ACC112 (cell line): ENCODE measurements around the gene HOXB3.

ENCODE experiments used
- H2AFZ ChIP-seq: fragments of 200-600 bp; sonication (generic); one replicate; pipeline ENCODE4 v1.6.0; 2017; ENCODE audit warnings: antibody characterized with exemption, low read length; ENCODE audit not compliant: unreplicated experiment
- H3K27ac ChIP-seq: fragments of 200-600 bp; sonication (generic); 2 replicates; pipeline ENCODE4 v1.5.1; 2014; ENCODE audit warnings: low read depth, mild to moderate bottlenecking, antibody characterized with exemption, low read length, moderate library complexity
- H3K27me3 ChIP-seq: fragments of 200-600 bp; sonication (generic); 2 replicates; pipeline ENCODE4 v1.6.1; 2014; ENCODE audit warnings: mild to moderate bottlenecking, antibody characterized with exemption, low read length, moderate library complexity, mixed read lengths; ENCODE audit not compliant: insufficient read depth
- H3K36me3 ChIP-seq: fragments of 200-600 bp; sonication (generic); 2 replicates; pipeline ENCODE4 v1.6.1; 2016; ENCODE audit warnings: mild to moderate bottlenecking, antibody characterized with exemption, low read length, moderate library complexity, mixed read lengths; ENCODE audit not compliant: insufficient read depth
- H3K4me1 ChIP-seq: fragments of 200-600 bp; sonication (generic); one replicate; pipeline ENCODE4 v1.6.1; 2016; ENCODE audit warnings: low read length, mixed read lengths; ENCODE audit not compliant: insufficient read depth, unreplicated experiment, control insufficient read depth
- H3K4me3 ChIP-seq: fragments of 200-600 bp; sonication (generic); 2 replicates; pipeline ENCODE4 v1.5.1; 2014; ENCODE audit warnings: mild to moderate bottlenecking, low read depth, low read length
- H3K79me2 ChIP-seq: fragments of 200-600 bp; sonication (generic); one replicate; pipeline ENCODE4 v1.6.0; 2016; ENCODE audit warnings: low read length; ENCODE audit not compliant: control insufficient read depth, unreplicated experiment, insufficient read depth

The HOXB3 gene

DNA sequence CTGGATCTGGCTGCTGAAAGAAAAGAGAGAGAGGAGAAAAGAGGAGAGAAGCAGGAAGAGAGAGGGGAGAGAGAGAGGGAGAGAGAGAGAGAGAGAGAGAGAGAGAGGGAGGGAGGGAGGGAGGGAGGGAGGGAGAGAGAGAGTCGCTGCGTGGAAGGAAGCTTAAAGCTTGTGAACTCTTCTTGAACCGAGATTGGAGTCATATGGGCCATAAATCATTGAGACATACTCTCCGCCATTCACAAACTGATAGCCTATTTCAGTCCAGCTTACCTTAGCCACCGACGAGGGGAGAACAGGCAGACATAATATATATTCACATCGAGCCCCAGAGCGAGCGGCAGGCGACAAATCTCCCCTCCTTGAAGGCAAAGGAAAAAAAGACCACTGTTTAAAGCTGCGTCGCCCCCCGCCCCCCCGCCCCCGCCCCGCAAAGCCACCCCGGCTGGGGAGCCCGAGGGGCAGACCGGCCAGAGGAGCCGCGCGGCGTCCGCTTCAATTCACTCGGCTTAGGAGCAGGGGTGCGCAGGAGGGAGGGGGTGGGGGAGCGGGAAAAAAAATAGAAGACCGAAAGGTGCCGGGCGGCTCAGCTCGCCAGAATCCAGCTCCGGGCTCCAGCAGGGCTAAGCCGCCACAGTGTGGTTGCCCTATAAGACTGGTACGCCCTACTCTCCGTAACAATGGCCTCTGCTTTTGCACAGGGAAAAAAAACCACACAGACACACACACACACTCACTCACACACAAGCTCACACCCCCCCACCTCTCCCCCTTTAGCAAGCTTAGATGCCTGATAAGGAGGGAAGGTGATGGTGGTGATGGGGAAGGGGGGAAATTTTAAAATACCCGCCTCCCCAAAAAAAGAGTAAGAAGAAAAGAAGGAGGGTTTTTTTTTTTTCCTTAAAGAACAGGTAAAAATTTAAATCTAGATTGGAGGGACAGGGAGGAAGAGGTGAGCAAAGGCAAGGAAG is 34.5 kb downstream of the HOXB3 start:
- no peak overlapping the region for H3K27ac ChIP-seq
- H3K79me2 ChIP-seq: no peaks in the 10 kb centered on the region
- no peaks in the 10 kb centered on the region for H3K4me1 ChIP-seq
- no peak overlapping the region for H2AFZ ChIP-seq
- no peak overlapping the region for H3K4me3 ChIP-seq
- no peaks in the 10 kb centered on the region for H3K36me3 ChIP-seq
- H3K27me3 ChIP-seq: peaks cover 98% of the 10 kb centered on the region

DNA sequence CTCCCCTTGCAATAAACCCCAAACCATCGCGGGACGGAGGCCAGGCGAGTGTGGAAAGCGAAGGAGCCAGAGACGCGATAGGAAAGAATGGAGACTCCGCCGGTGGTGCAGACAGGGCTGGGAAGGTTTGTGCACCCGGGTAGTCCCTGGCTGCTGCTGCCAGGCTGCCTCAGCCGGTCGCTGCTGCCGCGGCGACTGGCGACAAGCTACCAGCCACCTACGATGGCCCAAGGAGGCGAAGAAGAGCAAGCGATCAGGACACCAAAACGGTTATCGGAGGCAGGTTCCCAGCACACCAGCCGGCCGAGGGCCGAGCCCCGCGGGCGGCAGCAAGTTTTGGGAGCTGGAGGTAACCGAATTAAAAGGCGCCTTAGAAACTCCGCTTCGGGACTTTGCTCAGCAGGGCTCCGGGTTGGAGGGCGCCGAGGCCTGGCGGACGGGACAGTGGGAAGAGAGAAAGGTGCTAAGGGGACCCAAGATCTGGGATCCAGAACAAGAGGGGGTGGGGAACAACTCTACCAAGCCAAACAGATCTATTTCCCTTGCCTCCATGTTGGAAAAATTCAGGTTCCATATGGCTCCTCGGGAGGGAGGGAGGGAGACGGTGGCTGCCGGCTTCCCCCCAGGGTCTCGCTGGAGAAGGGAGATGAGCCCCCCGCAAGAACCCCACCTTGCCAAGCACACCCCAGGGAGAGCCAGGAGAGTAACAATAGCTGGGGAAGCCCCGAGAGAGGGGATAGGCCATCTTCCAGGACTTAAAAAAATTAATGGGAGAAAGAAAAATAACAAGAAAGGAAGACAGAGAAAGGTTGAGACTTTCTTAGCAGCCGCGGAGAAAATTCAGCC is 35.4 kb downstream of the HOXB3 start:
- Histone ChIP-seq H3K4me1 (no peaks in the 10 kb centered on the region), H3K27me3 (peaks cover 98% of the 10 kb centered on the region), H3K36me3 (no peaks in the 10 kb centered on the region), H3K79me2 (no peaks in the 10 kb centered on the region), H3K27ac (no peak overlapping the region), H3K4me3 (no peak overlapping the region), H2AFZ (no peak overlapping the region)

DNA sequence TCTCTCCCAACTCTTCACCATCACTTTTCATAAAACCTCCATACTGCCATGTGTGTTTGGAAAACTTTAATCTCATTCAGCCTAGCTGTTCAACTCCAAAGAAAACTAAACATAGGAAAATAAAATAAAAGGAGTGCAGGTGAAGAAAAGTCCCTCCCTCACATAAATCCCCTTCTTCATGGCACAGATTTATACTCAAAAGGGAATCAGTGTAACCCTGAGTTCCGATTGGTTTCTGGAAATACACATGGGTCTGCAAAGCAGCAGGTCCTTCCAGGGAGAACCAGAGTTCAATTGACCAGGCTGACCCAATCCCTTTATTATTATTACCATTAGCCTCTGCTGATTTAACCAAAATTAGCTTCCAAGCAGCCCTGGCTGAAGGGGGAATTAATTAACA is 36.2 kb downstream of the HOXB3 start:
- Histone ChIP-seq H3K27me3 (peaks cover 98% of the 10 kb centered on the region), H3K4me1 (no peaks in the 10 kb centered on the region), H3K27ac (no peak overlapping the region), H3K36me3 (no peaks in the 10 kb centered on the region), H3K79me2 (no peaks in the 10 kb centered on the region), H2AFZ (no peak overlapping the region), H3K4me3 (no peak overlapping the region)

DNA sequence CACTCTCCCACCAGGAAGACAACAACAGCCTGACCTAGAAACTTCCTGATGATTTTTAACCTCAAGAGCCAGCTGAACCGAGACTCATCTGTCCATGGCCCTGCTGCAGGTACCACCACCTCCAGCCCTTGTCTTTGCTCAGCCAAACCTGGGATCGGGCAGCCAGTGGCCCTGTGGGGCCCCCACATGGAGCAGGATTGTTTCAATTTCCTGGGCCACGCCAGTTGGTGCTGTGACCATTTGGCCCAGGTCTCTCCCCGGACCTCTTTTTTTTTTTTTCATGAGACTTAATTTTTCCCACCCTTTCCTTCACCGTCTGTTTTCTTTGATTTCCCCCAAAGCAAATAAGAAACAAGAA is 36.9 kb downstream of the HOXB3 start:
- Histone ChIP-seq H3K79me2 (no peaks in the 10 kb centered on the region), H3K36me3 (no peaks in the 10 kb centered on the region), H3K27me3 (peaks cover 98% of the 10 kb centered on the region), H2AFZ (no peak overlapping the region), H3K27ac (no peak overlapping the region), H3K4me1 (no peaks in the 10 kb centered on the region), H3K4me3 (no peak overlapping the region)

DNA sequence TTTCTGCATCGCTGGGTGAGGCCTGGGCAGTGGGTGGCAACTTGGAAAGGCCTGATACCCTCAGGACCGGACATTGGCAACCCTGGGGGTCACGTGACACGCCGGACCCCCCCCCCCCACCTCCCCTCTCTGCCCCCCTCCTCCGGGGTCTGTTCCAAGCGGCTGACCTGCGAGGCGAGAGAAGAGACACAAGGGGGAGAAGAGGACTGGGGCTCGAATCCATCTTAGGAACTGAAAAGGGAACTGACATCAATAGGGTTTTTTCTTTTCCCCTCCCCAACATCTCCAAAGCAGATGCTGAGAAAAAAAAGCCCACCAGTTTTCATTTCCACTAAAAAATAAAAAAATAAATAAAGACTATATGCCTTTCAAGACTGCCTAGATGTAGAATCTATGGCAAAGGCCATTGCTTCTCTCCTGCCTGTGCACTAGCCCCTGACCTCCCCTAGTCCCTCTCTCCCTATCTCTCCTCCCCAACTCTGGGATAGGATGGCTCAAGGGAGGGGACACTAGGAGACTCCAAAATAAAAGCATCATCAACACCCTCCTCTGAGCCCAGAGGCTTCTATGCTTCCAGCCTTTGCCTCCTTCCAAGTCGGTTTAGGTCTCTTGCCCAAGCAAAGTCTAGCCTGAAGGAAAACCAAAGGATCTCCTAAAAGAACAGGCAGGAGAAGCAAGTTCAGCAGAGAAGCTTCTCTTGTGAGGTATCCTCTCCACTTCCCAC is 37.4 kb downstream of the HOXB3 start:
- Histone ChIP-seq H2AFZ (no peak overlapping the region), H3K27me3 (peaks cover 98% of the 10 kb centered on the region), H3K79me2 (no peaks in the 10 kb centered on the region), H3K36me3 (no peaks in the 10 kb centered on the region), H3K4me3 (no peak overlapping the region), H3K27ac (no peak overlapping the region), H3K4me1 (no peaks in the 10 kb centered on the region)

DNA sequence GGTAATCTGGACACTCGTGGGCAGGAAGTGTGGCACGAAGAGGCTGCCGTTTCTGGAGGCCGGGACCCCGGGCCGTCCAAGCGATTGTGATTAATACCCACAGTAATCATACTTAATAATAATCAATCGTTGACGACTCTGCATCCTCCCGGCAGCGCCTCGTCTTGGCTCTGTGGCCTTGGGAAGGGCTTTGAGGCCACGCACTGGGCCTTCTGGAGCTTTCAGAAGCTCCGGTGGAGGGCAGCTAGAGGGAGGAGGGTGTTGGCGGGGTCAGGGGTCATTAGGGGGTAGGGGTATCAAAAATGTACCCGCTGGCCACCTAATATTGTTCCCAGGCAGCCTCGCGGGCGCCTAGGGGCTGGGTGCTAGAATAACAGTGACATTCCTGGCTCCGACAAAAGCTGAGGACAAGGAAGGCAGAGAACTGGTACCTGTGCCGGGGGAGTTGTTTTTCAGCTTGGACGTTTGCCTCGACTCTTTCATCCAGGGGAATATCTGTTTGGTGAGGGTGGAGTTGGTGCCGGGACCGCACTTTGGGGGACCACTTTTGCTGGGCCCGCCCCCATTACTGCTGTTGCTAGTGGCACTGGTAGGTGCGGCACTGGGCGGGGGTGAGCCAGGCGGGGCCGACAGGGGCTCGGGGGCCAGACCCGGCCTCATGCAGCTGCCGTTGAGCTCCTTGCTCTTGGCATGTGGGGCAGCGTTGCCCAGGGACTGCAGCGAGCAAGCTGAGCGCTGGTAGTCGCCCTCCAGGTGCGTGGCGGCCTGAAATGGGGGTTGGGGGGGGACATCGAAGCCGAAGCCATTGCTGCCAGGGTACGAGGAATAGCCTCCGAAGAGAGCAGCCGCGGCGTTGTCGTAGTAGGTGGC is 38.2 kb downstream of the HOXB3 start:
- no peak overlapping the region for H3K27ac ChIP-seq
- H3K79me2 ChIP-seq: no peaks in the 10 kb centered on the region
- H3K4me3 ChIP-seq: no peak overlapping the region
- no peaks in the 10 kb centered on the region for H3K4me1 ChIP-seq
- no peak overlapping the region for H2AFZ ChIP-seq
- H3K27me3 ChIP-seq: peaks cover 98% of the 10 kb centered on the region
- H3K36me3 ChIP-seq: no peaks in the 10 kb centered on the region

DNA sequence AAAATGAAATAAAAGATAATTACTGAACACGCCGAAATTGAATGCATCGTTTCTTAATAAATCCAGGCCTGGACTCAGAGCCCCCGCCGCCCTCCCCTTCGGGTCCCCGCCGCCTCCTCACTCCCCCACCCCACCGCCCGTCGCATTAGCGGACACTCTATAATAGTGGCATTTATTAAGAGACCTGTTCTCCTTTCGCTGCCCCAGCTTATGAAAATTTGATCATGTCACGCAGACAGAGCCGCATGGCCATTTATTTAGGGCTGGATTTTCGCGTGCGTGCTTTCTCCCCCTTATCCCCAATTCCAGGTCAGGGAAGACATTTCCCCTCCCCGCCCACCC is 38.9 kb downstream of the HOXB3 start:
- Histone ChIP-seq H3K27ac (no peak overlapping the region), H3K27me3 (peaks cover 98% of the 10 kb centered on the region), H3K79me2 (no peaks in the 10 kb centered on the region), H3K4me1 (no peaks in the 10 kb centered on the region), H3K4me3 (no peak overlapping the region), H2AFZ (no peak overlapping the region), H3K36me3 (no peaks in the 10 kb centered on the region)

DNA sequence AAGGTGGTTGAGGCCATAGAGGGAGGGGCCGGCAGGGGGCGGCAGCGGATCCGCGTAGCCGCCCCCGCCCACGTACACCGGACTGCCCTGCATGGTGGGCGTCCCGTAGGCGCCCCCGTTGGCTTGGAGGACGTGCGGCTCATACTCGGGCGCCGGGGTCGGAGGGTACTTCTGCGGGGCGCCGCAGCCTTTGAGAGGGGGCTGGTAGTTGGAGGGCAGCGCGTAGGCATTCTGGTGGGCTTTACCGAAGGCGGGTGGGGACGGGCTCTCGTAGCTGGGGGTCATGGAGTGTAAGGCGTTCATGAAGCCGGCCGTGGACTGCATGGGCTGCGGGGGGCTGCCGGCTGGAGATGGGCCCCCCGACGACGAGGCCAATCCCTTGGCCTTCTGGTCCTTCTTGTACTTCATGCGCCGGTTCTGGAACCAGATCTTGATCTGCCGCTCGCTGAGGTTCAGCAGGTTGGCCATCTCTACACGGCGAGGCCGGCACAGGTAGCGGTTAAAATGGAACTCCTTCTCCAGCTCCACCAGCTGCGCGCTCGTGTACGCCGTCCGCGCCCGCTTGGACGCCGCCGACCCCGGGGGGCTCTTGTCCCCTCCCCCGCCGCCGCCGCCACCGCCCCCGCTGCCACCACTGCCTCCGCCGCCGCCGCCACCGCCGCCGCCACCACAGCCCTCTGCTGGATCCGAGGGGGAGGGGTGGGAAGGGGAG is 39.4 kb downstream of the HOXB3 start:
- Histone ChIP-seq H3K36me3 (no peaks in the 10 kb centered on the region), H3K4me1 (no peaks in the 10 kb centered on the region), H3K27me3 (peaks cover 98% of the 10 kb centered on the region), H3K27ac (no peak overlapping the region), H2AFZ (no peak overlapping the region), H3K79me2 (no peaks in the 10 kb centered on the region), H3K4me3 (no peak overlapping the region)

DNA sequence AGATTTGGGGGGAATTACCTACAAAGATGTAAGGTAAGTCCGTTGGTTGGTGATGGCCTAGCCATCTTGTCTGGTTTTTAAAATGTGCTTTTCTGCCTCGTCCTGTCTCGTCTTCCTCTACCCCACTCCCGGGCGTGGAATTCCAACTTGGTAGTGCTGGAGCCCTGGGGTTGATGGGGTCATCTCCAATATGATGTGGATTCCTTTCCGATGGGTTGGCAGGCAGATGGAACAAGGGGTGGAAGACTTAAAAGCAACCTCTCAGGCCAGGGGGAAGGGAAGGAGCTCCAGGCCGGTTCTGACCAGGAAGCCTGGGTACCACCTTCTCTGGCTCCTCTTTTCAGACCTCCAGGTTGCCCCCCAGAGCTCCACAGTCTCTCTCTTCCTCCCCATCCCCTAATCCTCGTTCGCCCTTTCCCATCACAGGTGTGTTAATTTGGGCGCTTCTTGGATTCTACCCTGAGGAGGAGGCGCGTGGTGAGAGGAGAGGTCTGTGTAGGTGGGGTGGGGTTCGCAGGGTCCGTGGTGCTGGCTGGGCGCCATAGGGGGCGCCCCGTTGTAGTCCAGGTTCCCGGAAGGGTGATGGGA is 40.0 kb downstream of the HOXB3 start:
- Histone ChIP-seq H3K27ac (no peak overlapping the region), H2AFZ (no peak overlapping the region), H3K4me3 (no peak overlapping the region), H3K79me2 (no peaks in the 10 kb centered on the region), H3K27me3 (peaks cover 100% of the 10 kb centered on the region), H3K4me1 (no peaks in the 10 kb centered on the region), H3K36me3 (no peaks in the 10 kb centered on the region)
